GM12878 (cell line): ENCODE measurements around the gene IGF2BP2.

ENCODE experiments used
- CTCF ChIP-seq, 3 experiments: IDR thresholded peaks in 2 of 3; conservative IDR thresholded peaks in 1 of 3; 2 replicates each; pipeline ENCODE4 v1.5.1; 2011; ENCODE audit warnings: low read depth in 3 of 3, low read length in 3 of 3, mild to moderate bottlenecking in 3 of 3, control low read depth in 2 of 3, moderate library complexity in 2 of 3, inconsistent platforms in 1 of 3, mixed read lengths in 1 of 3; ENCODE audit not compliant: control insufficient read depth in 2 of 3, insufficient read depth in 1 of 3; ENCODE audit errors: extremely low read depth in 1 of 3
- DPF2 ChIP-seq: fragments of 450-650 bp; IDR thresholded peaks from 2 replicates; pipeline ENCODE4 v1.6.1; 2017; ENCODE audit warnings: mild to moderate bottlenecking
- EED ChIP-seq: sonication (generic); IDR thresholded peaks from 2 replicates; pipeline ENCODE4 v1.6.1; 2016; ENCODE audit warnings: antibody characterized with exemption, low read depth
- RBBP5 ChIP-seq: fragments of 200-600 bp; sonication (generic); conservative IDR thresholded peaks from 2 replicates; pipeline ENCODE4 v1.6.1; 2016

GRCh38 chr3:185767002-185767688, 57.7 kb downstream of the IGF2BP2 start:
- TF ChIP-seq RBBP5 (no peak), EED (no peak), CTCF (IDR thresholded peaks at IDR 0.05 in 2 of 3, conservative IDR thresholded peaks at IDR 0.05 in 1 of 3; ENCODE audit: control insufficient read depth in 2 of 3, extremely low read depth in 1 of 3, insufficient read depth in 1 of 3, low read depth in 3 of 3, low read length in 3 of 3) (no peak), DPF2 (no peak)
